HG02759 (cell line): ENCODE measurements around the gene KBTBD7.

ENCODE experiments used
- ATAC-seq: cut with Tn5 transposase; IDR thresholded peaks from one replicate; pipeline ENCODE4 v1.9.1; 2021; ENCODE audit warnings: mild to moderate bottlenecking, moderate library complexity; ENCODE audit not compliant: unreplicated experiment

Gene KBTBD7

GRCh38 chr13:41144576-41144975 is 49.8 kb downstream of the KBTBD7 start:
- ATAC-seq: no peak
